HCT116 (cell line): Measurements from ENCODE around the gene SIRPB1. TPM values are rescaled to one million over a fixed set of nuclear protein-coding genes. Genes with fewer than 3 reads are reported as not detected.

Experiments used
- ATAC-seq: fragments of 200-7000 bp; cut with Tn5 transposase; 2 replicates; pipeline ENCODE4 v1.9.1; 2020; ENCODE audit warnings: mild to moderate bottlenecking, moderate library complexity
- BruUV-seq: library from RNA; stranded (reverse); fragments of 400-500 nt; replicated peaks from 2 replicates; lab custom pipeline; 2021; lab: Mats Ljungman, UMichigan
- CTCF ChIA-PET: fragments of 300-600 bp; sonication (Branson Sonifier 250); formaldehyde crosslinking; loops from one replicate; lab custom pipeline; 2021; ENCODE audit warnings: antibody characterized with exemption; lab: Charles Lee
- POLR2A ChIA-PET: fragments of 300-600, 350-600 bp; sonication (Branson Sonifier 250); formaldehyde crosslinking; loops from one replicate; lab custom pipeline; 2021; ENCODE audit warnings: antibody characterized with exemption; lab: Charles Lee
- RAD21 ChIA-PET, 2 experiments: fragments of 300-600 bp; sonication (Branson Sonifier 250); formaldehyde crosslinking; loops; one replicate each; lab custom pipeline; 2023; ENCODE audit warnings: low total read pairs in 2 of 2; ENCODE audit not compliant: uncharacterized antibody in 2 of 2, unreplicated experiment in 2 of 2, low non-redundant PET in 1 of 2; lab: Charles Lee
- DNase-seq: peaks from one replicate; pipeline ENCODE4 v3.0.0-alpha.2; 2010; ENCODE audit warnings: low read depth, low spot score
- H2AFZ ChIP-seq: fragments of 200-600 bp; shearing (Covaris generic), sonication (generic); 2 replicates; pipeline ENCODE4 v1.6.1; 2017; ENCODE audit warnings: low read depth, mixed run types, mixed read lengths, antibody characterized with exemption, low read length; ENCODE audit not compliant: poor library complexity, severe bottlenecking
- H3K27ac ChIP-seq: 2 replicates; pipeline ENCODE4 v1.5.1; 2012; ENCODE audit warnings: low read depth, low read length
- H3K27me3 ChIP-seq: fragments of 200-600 bp; sonication (generic); 2 replicates; pipeline ENCODE4 v1.6.1; 2016; ENCODE audit warnings: mixed run types, low read length, mixed read lengths; ENCODE audit not compliant: insufficient read depth
- H3K36me3 ChIP-seq, 2 experiments: fragments of 200-500 bp in 1 of 2; fragments of 200-600 bp in 1 of 2; sonication (Bioruptor generic) in 1 of 2; sonication (generic) in 1 of 2; 2 replicates each; pipeline versions ENCODE4 v1.5.1 to v1.6.1; 2014 to 2016; ENCODE audit warnings: low read length in 2 of 2, inconsistent platforms in 1 of 2, mixed read lengths in 1 of 2, mixed run types in 1 of 2; ENCODE audit not compliant: insufficient read depth in 2 of 2, control insufficient read depth in 1 of 2
- H3K4me1 ChIP-seq, 2 experiments: fragments of 200-600 bp in 1 of 2; sonication (generic) in 1 of 2; 2 replicates each; pipeline versions ENCODE4 v1.5.1 to v1.6.1; 2012 to 2017; ENCODE audit warnings: low read length in 2 of 2, inconsistent platforms in 1 of 2, mild to moderate bottlenecking in 1 of 2, mixed read lengths in 1 of 2, mixed run types in 1 of 2, moderate library complexity in 1 of 2; ENCODE audit not compliant: insufficient read depth in 2 of 2, control insufficient read depth in 1 of 2
- H3K4me2 ChIP-seq: fragments of 200-600 bp; sonication (generic); 2 replicates; pipeline ENCODE4 v1.6.1; 2017; ENCODE audit warnings: mixed run types, low read length, mixed read lengths
- H3K4me3 ChIP-seq, 2 experiments: fragments of 200-600 bp in 1 of 2; sonication (generic) in 1 of 2; replicated peaks in 1 of 2; 2 replicates each; pipeline ENCODE4 v1.5.1; 2011 to 2016; ENCODE audit warnings: low read length in 2 of 2, control low read depth in 1 of 2, low read depth in 1 of 2, mild to moderate bottlenecking in 1 of 2, mixed read lengths in 1 of 2, mixed run types in 1 of 2
- H3K79me2 ChIP-seq: fragments of 200-600 bp; sonication (generic); 2 replicates; pipeline ENCODE4 v1.6.1; 2017; ENCODE audit warnings: mild to moderate bottlenecking, mixed run types, low read length, moderate library complexity, mixed read lengths; ENCODE audit not compliant: insufficient read depth
- H3K9ac ChIP-seq: fragments of 200-600 bp; sonication (generic); 2 replicates; pipeline ENCODE4 v1.6.1; 2016; ENCODE audit warnings: low read length, mixed read lengths
- H3K9me2 ChIP-seq: fragments of 200-600 bp; sonication (generic), shearing (Covaris generic); 2 replicates; pipeline ENCODE4 v1.6.1; 2017; ENCODE audit warnings: mixed run types, mild to moderate bottlenecking, moderate library complexity; ENCODE audit not compliant: insufficient read depth
- H3K9me3 ChIP-seq, 2 experiments: fragments of 200-500 bp in 1 of 2; fragments of 200-600 bp in 1 of 2; sonication (Bioruptor generic) in 1 of 2; sonication (generic) in 1 of 2; 2 replicates each; pipeline ENCODE4 v1.6.1; 2014 to 2017; ENCODE audit warnings: low read length in 2 of 2, mixed read lengths in 2 of 2, inconsistent platforms in 1 of 2, low read depth in 1 of 2, mild to moderate bottlenecking in 1 of 2, mixed run types in 1 of 2, moderate library complexity in 1 of 2; ENCODE audit not compliant: control insufficient read depth in 1 of 2, insufficient read depth in 1 of 2
- H4K20me1 ChIP-seq: fragments of 200-600 bp; sonication (generic), shearing (Covaris generic); 2 replicates; pipeline ENCODE4 v1.6.1; 2017; ENCODE audit warnings: mixed run types, mild to moderate bottlenecking, moderate library complexity; ENCODE audit not compliant: insufficient read depth
- ATF3 ChIP-seq: IDR thresholded peaks from 2 replicates; pipeline ENCODE4 v1.6.1; 2012
- CBX3 ChIP-seq: IDR thresholded peaks from 2 replicates; pipeline ENCODE4 v1.6.1; 2012; ENCODE audit warnings: low read depth
- CEBPB ChIP-seq: IDR thresholded peaks from 2 replicates; pipeline ENCODE4 v1.6.1; 2012; ENCODE audit warnings: low read depth
- EGR1 ChIP-seq: IDR thresholded peaks from 2 replicates; pipeline ENCODE4 v1.6.1; 2012; ENCODE audit warnings: low read depth
- ELF1 ChIP-seq: IDR thresholded peaks from 2 replicates; pipeline ENCODE4 v1.6.1; 2012; ENCODE audit warnings: low read depth, borderline replicate concordance
- EZH2 ChIP-seq: fragments of 200-600 bp; sonication (generic); IDR thresholded peaks from 2 replicates; pipeline ENCODE4 v1.6.1; 2017; ENCODE audit warnings: antibody characterized with exemption, mixed run types
- JUND ChIP-seq: IDR thresholded peaks from 2 replicates; pipeline ENCODE4 v1.6.1; 2012
- MAX ChIP-seq: IDR thresholded peaks from 2 replicates; pipeline ENCODE4 v1.6.1; 2012
- POLR2A ChIP-seq: IDR thresholded peaks from 2 replicates; pipeline ENCODE4 v1.7.0; 2011; ENCODE audit warnings: borderline replicate concordance; ENCODE audit not compliant: insufficient read depth, insufficient read length; ENCODE audit errors: extremely low read depth
- POLR2AphosphoS5 ChIP-seq: IDR thresholded peaks from 2 replicates; pipeline ENCODE4 v1.6.1; 2011; ENCODE audit warnings: mild to moderate bottlenecking, low read depth, low read length, moderate library complexity
- REST ChIP-seq: IDR thresholded peaks from 2 replicates; pipeline ENCODE4 v1.6.1; 2012; ENCODE audit warnings: low read depth
- SP1 ChIP-seq: IDR thresholded peaks from 2 replicates; pipeline ENCODE4 v1.6.1; 2012; ENCODE audit warnings: low read depth
- TCF7L2 ChIP-seq: IDR thresholded peaks from 2 replicates; pipeline ENCODE4 v1.7.0; 2011; ENCODE audit warnings: borderline replicate concordance, inconsistent platforms; ENCODE audit not compliant: insufficient read depth, insufficient read length; ENCODE audit errors: extremely low read depth
- ZBTB33 ChIP-seq: IDR thresholded peaks from 2 replicates; pipeline ENCODE4 v1.6.1; 2011; ENCODE audit warnings: mild to moderate bottlenecking, low read length, moderate library complexity; ENCODE audit not compliant: insufficient replicate concordance; ENCODE audit errors: extremely low read depth
- ZNF274 ChIP-seq: fragments of 200-500 bp; sonication (Bioruptor generic); IDR thresholded peaks from 2 replicates; pipeline ENCODE4 v1.6.1; 2014; ENCODE audit warnings: mild to moderate bottlenecking, low read depth, low read length, inconsistent platforms
- intact Hi-C: fragments of 100-400 bp; cut with micrococcal nuclease; formaldehyde crosslinking; loops from 2 replicates; pipeline ENCODE4 v1.10.0; 2022
- total RNA-seq: library from RNA; stranded (reverse); gene quantifications from one replicate; pipeline ENCODE4 v1.2.1, GENCODE V29; 2021; ENCODE audit not compliant: unreplicated experiment
- TF ChIP-seq, protein P1 (sequence below), 3 experiments: fragments of 200-600 bp in 1 of 3; sonication (generic) in 1 of 3; IDR thresholded peaks in 2 of 3; conservative IDR thresholded peaks in 1 of 3; 2 replicates each; pipeline ENCODE4 v1.5.1; 2012 to 2017; ENCODE audit warnings: low read depth in 2 of 3, low read length in 2 of 3, antibody characterized with exemption in 1 of 3, borderline replicate concordance in 1 of 3, control low read depth in 1 of 3, mild to moderate bottlenecking in 1 of 3, mixed read lengths in 1 of 3, mixed run types in 1 of 3, moderate library complexity in 1 of 3; ENCODE audit not compliant: insufficient read depth in 1 of 3

The SIRPB1 gene
- total RNA-seq, 1 experiment from 2014 or later, result 1.9 TPM

- H3K79me2 ChIP-seq, result no peaks in the 10 kb centered on the region
- DNase-seq (no peak), ATAC-seq (no peak)
- H4K20me1 ChIP-seq, result no peaks in the 10 kb centered on the region
- H3K36me3 ChIP-seq, result no peaks in the 10 kb centered on the region
- H3K9ac ChIP-seq, result no peak overlapping the region
- no peaks in the 10 kb centered on the region; the same call in 1 of the 2 replicates for H3K27me3 ChIP-seq
- no TSS peak for BruUV-seq
- H3K9me2 ChIP-seq, result no peaks in the 10 kb centered on the region
- H2AFZ ChIP-seq, result no peak overlapping the region
- CTCF ChIA-PET, result no interaction called here
- intact Hi-C loops, result no loop called here
- no peak overlapping the region for H3K27ac ChIP-seq
- POLR2A ChIA-PET, result no interaction called here
- RAD21 ChIA-PET, result no interaction called here
- H3K4me2 ChIP-seq, result no peak overlapping the region
- H3K9me3 ChIP-seq, result no peaks in the 10 kb centered on the region
- no peak overlapping the region for H3K4me3 ChIP-seq
- no peaks in the 10 kb centered on the region for H3K4me1 ChIP-seq
- TF ChIP-seq JUND (no peak), ELF1 (no peak), REST (no peak), EZH2 (no peak), CEBPB (no peak), CBX3 (no peak), MAX (no peak), POLR2A (no peak), ZNF274 (no peak), SP1 (no peak), EGR1 (no peak), TCF7L2 (no peak), ATF3 (no peak), POLR2AphosphoS5 (no peak), ZBTB33 (no peak)
- TF ChIP-seq, protein P1, sequence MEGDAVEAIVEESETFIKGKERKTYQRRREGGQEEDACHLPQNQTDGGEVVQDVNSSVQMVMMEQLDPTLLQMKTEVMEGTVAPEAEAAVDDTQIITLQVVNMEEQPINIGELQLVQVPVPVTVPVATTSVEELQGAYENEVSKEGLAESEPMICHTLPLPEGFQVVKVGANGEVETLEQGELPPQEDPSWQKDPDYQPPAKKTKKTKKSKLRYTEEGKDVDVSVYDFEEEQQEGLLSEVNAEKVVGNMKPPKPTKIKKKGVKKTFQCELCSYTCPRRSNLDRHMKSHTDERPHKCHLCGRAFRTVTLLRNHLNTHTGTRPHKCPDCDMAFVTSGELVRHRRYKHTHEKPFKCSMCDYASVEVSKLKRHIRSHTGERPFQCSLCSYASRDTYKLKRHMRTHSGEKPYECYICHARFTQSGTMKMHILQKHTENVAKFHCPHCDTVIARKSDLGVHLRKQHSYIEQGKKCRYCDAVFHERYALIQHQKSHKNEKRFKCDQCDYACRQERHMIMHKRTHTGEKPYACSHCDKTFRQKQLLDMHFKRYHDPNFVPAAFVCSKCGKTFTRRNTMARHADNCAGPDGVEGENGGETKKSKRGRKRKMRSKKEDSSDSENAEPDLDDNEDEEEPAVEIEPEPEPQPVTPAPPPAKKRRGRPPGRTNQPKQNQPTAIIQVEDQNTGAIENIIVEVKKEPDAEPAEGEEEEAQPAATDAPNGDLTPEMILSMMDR (IDR thresholded peaks at IDR 0.05 in 2 of 3, conservative IDR thresholded peaks at IDR 0.05 in 1 of 3; ENCODE audit: borderline replicate concordance in 1 of 3, insufficient read depth in 1 of 3, low read depth in 2 of 3, low read length in 2 of 3), result no peak
These were observed 1.5 kb upstream of the SIRPB1 start for GRCh38 chr20:1621316-1621715.
